HG02571 (cell line): Measurements from ENCODE around the gene CD300LG.

ENCODE experiments used
- ATAC-seq: cut with Tn5 transposase; IDR thresholded peaks from one replicate; pipeline ENCODE4 v1.9.1; 2021; ENCODE audit warnings: mild to moderate bottlenecking, moderate library complexity; ENCODE audit not compliant: unreplicated experiment

CD300LG gene

DNA sequence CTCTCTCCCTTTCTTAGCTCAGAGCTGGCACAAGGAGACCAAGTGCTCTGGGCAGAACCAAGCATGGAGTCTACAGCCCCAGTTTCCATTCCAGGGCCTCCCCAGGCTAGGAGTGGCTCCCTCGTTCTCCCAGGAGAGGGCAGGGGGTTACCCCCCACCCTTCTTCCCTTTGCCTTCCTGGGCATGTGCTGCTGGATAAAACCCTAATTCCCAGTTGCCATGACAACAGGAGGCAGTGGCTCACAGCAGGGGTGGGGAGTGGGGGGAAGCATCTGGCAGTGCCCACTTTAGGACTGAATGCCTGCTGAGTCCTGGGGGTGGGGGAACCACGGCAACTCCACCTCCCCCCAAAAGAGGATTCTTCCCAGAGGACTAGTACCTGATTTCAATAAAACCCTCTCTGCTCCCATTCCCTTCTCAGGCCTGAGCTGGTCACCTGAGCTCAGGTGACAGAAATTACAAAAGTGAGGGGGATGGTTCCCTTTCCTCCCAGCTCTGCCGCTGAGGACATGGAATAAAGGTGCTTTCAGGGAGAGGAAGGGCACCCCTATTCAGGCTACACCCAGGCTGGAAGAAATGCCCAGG is 58.5 kb downstream of the CD300LG start:
- ATAC-seq: no peak

DNA sequence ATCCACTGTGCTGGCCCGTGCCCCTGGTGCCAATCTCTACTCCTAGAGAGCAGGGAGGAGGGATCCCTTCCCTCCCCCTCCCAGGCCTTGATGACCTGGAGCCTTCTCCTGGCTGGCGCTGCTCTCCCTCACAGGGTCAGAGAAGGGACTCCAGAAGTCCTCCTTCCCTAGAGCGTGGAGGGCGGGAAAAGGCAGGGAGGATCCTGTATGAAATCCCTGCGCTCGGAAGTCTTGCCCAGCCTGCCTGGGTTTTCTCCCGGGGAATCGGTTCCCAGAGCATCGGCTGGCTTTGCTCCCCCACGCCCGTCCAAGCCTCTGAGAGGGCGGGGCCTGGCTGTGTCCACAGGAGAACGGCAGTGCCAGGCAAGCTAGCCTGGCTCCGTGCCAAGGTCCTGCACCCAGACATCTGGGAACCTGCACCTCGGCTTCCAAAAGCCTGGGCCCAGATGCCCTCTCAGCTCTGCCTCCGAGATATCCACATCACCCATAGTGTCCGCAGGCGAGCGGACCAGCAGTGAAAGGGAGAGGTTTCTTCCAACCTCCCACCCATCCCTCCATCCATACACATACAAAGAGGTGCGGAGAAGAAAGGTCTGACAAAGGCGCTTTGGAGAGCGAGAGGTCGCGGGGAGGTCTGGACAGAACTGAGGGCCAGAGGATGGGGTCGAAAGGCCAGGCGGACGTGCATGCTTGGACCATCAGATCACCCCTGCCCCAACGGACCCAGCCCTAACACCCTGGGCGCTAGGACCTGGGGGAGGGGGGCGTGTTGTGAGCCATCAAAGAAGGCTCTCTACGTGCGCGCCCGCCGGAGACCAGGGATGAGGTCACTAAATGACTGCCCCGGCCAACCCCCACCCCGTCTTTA is 59.2 kb downstream of the CD300LG start:
- no peak for ATAC-seq

DNA sequence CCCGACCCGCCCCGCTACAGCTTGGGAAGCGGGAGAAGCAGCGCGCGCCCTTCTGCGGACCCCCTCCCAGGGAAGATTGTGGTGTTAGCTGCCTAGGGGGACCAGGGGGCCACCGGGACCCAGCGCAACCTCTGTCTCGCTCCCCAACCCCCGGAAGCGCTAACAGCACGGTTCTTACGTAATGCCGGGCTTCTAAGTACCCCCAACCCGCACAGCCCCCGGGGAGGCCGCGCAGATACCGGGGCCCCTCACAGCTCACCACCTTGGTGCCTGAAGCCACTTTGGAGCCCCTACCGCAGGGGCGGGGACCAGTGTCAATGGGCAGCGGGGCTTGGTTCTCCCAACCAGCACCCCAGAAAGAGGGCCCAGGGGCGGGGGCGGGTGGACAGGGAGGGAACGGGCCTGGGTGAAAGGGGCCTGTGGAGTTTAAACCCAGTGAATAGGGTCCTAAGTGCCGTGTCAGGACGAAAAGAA is 60.0 kb downstream of the CD300LG start:
- no peak for ATAC-seq

DNA sequence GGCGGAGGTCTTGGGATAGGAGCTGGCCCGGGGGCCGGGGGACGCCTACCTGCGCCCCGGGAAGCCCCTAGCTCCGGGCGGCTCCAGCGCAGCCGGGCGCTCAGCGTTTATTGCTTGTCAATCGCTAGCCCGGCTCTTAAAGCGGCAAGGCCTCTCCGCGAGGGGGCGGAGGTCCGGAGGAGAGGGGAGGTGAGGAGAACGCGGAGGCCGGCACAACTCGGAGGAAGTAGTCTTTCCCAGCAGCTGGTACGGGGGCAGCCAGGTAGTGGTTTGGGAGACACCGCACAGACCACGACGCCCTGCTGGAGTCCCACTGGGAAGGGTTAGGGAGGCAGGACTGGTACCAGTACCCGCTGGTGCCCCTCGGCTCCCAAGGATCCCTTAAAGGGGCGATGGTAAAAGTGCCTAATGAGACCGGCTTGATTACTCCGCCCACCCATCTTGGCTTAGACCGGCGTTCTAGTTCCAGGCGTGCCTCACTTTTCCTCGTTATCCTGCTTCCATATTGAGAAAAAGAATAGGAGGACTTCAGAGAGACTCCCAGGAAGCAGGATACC is 60.5 kb downstream of the CD300LG start, which contains the start of gene MPP2:
TSS of gene MPP2 (minus strand) at position 112 of the 557 bp plus-strand sequence. CDS start 3,076 bp downstream, outside the sequence.
- no peak for ATAC-seq

DNA sequence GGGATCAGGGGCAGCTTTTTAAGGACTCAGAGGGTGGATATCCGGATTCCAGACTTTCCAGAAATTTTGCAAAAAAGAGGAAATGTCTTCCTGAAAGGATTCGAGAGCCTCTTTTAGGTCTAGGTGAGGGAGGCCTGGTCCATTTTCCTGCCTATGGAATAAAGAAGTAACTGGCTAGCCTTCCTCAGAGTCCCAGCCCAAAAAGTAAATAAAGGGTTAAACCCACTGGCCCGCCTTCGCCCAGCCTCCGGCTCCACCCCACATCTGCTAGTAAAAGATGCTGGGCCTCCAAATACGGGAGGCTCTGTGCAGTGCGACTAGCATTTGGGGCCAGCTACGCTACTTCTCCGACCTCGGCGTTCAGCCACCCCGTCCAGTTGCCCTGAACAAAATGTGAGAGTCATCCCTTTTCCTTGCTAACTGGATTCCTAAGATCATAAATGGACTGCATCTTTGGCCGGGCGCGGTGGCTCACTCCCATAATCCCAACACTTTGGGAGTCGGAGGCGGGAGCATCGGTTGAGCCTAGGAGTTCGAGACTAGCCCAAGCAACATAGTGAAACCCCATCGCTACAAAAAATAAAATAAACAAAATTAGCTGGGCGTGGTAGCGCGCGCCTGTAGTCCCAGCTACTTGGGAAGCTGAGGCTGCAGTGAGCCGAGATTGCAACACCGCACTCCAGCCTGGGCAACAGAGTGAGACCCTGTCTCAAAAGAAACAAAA is 61.2 kb downstream of the CD300LG start:
- ATAC-seq: no peak

DNA sequence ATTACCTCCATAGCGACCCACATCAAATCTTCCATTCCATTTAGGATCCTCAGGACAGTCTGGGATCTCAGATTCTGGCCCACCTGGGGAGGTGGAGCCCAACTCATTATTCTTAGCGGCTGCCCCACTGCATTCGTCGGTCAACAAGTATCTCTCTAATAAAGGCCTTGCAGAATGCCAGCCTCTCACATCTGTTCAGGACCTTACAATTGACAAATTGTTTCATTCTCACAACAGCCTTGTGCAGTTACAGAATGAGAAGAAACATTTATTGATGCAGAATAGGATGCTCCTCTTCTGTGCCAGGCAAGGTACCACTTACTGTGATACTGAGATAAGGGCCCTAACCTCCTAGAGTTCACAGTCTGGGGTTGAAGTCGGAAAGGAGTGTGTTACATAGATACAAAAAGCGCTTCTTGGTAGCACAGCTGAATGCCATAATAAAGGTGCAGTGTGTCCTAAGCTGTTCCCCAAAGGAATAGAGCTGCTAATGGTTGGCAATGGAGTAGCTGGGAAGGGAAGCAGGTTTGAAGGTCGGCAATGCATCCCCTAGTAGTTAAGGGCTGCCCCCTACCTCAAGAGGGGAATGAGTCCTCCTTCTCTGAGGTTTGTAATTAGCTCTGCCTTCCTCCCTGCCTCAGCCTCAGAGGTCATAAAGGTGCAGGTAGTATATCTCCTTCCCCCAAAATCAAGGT is 62.7 kb downstream of the CD300LG start:
- ATAC-seq: no peak

DNA sequence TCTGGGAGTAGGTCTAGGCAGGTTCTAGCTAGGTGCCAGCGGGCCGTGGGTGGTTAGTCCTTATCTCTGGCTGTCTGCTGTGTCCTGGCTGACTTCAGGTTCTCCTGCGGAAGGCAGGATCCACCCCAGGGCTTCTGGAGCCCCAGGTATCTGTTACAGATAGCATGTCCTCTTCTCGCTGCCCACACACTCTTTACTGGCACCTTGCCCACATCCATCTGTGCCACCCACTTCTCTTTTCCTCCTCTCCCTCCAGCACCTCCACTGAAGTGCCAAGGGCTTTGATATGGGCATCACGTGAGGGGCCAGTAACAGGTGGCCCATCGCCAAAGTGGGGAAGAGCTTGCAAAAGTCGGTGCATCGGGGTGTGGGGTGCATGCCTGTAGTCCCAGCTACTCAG is 64.9 kb downstream of the CD300LG start:
- no peak for ATAC-seq

DNA sequence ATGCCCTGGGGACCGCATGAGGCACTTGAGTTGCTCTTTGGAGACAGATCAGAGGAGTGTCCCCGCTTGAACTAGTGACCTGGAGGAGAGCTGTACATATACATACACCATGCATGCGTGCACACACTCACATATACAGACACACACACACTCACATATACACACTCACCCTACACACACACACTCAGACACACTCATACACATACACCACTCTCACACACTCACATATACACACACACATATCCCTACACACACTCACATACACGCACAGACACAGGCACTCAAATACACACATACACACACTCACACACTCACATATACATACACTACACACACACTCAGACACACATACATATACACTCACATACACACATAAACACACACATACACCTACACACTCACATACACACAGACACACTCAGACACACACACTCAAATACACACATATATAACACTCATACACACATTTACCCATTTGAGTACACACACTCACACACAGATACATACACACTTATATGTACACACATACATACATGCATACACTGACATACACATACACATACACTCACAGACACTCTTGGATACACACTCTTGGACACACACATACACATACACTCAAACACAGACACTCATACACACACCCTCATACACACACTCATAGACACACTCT is 65.8 kb downstream of the CD300LG start:
- ATAC-seq: no peak
